Measurements from ENCODE around the gene TRIP13. TPM values are rescaled to one million over a fixed set of nuclear protein-coding genes. Genes with fewer than 3 reads are reported as not detected.

The TRIP13 gene
- total and polyA plus RNA-seq, 2 experiments from 2014 or later: 42.5 to 44.8 TPM

DNA sequence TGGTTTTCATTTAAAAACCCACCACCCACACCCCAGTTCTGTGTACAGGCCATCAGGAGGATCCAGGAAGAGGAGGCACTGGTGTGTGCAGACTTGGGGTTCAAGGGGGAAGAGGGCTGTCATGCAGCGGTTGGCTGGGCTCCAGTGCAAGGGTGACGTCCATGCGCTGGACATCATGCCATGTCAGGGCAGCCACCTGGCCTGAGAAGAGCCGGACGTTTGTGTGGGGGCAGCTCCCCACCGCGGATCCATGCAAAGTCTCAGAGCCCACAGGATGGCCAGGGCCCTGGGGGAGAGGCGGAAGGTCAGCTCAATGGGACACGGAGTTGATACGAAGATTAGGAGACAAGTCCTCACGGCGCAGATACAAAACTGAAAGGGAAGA is 11.1 kb upstream of the TRIP13 start:
- H3K36me3 ChIP-seq (ENCODE audit: insufficient read depth): peaks cover 34% of the 10 kb centered on the region
- no peaks in the 10 kb centered on the region; the same call in 2 of the 3 replicates for H3K4me1 Mint-ChIP-seq
- H4K20me1 ChIP-seq (replicated peaks; ENCODE audit: insufficient read depth): peaks cover 24% of the 10 kb centered on the region
- no peak overlapping the region for H3K4me3 Mint-ChIP-seq
- TF ChIP-seq, protein P1, sequence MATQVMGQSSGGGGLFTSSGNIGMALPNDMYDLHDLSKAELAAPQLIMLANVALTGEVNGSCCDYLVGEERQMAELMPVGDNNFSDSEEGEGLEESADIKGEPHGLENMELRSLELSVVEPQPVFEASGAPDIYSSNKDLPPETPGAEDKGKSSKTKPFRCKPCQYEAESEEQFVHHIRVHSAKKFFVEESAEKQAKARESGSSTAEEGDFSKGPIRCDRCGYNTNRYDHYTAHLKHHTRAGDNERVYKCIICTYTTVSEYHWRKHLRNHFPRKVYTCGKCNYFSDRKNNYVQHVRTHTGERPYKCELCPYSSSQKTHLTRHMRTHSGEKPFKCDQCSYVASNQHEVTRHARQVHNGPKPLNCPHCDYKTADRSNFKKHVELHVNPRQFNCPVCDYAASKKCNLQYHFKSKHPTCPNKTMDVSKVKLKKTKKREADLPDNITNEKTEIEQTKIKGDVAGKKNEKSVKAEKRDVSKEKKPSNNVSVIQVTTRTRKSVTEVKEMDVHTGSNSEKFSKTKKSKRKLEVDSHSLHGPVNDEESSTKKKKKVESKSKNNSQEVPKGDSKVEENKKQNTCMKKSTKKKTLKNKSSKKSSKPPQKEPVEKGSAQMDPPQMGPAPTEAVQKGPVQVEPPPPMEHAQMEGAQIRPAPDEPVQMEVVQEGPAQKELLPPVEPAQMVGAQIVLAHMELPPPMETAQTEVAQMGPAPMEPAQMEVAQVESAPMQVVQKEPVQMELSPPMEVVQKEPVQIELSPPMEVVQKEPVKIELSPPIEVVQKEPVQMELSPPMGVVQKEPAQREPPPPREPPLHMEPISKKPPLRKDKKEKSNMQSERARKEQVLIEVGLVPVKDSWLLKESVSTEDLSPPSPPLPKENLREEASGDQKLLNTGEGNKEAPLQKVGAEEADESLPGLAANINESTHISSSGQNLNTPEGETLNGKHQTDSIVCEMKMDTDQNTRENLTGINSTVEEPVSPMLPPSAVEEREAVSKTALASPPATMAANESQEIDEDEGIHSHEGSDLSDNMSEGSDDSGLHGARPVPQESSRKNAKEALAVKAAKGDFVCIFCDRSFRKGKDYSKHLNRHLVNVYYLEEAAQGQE (IDR thresholded peaks at IDR 0.05; ENCODE audit: unreplicated experiment): no peak
- no peak for TF ChIP-seq NANOG (IDR thresholded peaks at IDR 0.05; ENCODE audit: borderline replicate concordance)
- TF ChIP-seq, protein P2, sequence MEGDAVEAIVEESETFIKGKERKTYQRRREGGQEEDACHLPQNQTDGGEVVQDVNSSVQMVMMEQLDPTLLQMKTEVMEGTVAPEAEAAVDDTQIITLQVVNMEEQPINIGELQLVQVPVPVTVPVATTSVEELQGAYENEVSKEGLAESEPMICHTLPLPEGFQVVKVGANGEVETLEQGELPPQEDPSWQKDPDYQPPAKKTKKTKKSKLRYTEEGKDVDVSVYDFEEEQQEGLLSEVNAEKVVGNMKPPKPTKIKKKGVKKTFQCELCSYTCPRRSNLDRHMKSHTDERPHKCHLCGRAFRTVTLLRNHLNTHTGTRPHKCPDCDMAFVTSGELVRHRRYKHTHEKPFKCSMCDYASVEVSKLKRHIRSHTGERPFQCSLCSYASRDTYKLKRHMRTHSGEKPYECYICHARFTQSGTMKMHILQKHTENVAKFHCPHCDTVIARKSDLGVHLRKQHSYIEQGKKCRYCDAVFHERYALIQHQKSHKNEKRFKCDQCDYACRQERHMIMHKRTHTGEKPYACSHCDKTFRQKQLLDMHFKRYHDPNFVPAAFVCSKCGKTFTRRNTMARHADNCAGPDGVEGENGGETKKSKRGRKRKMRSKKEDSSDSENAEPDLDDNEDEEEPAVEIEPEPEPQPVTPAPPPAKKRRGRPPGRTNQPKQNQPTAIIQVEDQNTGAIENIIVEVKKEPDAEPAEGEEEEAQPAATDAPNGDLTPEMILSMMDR (conservative IDR thresholded peaks at IDR 0.05; ENCODE audit: low read depth in 2 of 2): no peak
- TF ChIP-seq CREB1 (CRISPR knock-in tag; IDR thresholded peaks at IDR 0.05; ENCODE audit: low read depth): no peak
- no peak for TF ChIP-seq EZH2 (IDR thresholded peaks at IDR 0.05; ENCODE audit: low read depth, unreplicated experiment)
- TF ChIP-seq JUNB (IDR thresholded peaks at IDR 0.05; ENCODE audit: unreplicated experiment): no peak
- no peak for TF ChIP-seq POLR2AphosphoS5 (IDR thresholded peaks at IDR 0.05; ENCODE audit: low read depth)
- TF ChIP-seq, protein P3, sequence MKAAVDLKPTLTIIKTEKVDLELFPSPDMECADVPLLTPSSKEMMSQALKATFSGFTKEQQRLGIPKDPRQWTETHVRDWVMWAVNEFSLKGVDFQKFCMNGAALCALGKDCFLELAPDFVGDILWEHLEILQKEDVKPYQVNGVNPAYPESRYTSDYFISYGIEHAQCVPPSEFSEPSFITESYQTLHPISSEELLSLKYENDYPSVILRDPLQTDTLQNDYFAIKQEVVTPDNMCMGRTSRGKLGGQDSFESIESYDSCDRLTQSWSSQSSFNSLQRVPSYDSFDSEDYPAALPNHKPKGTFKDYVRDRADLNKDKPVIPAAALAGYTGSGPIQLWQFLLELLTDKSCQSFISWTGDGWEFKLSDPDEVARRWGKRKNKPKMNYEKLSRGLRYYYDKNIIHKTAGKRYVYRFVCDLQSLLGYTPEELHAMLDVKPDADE (IDR thresholded peaks at IDR 0.05): no peak
- no peak for TF ChIP-seq ZNF331 (CRISPR knock-in tag; IDR thresholded peaks at IDR 0.05; ENCODE audit: low read depth)
- no peak overlapping the region for H3K27ac Mint-ChIP-seq
- no peak overlapping the region for H3K4me2 ChIP-seq
- peaks cover 80% of the 10 kb centered on the region for H3K36me3 Mint-ChIP-seq (ENCODE audit: low read depth)
- no peak overlapping the region for H3K27ac ChIP-seq (ENCODE audit: low read depth)
- no peak overlapping the region for H3K4me3 ChIP-seq
- DNase-seq (ENCODE audit: low spot score) (no peak), ATAC-seq (no peak)
- peaks cover 8% of the 10 kb centered on the region; the same call in 1 of the 2 replicates for H3F3A ChIP-seq (replicated peaks; ENCODE audit: low read depth)
- peaks cover 19% of the 10 kb centered on the region for H3K27me3 Mint-ChIP-seq (ENCODE audit: insufficient read depth, low read depth, poor library complexity)
- no peak overlapping the region for H2AFZ ChIP-seq
- H3K9me3 Mint-ChIP-seq: peaks cover 6% of the 10 kb centered on the region
- peaks cover 54% of the 10 kb centered on the region for H3K79me2 ChIP-seq (replicated peaks; ENCODE audit: insufficient read depth)
- no peaks in the 10 kb centered on the region for H3K4me1 ChIP-seq (ENCODE audit: insufficient read depth)
- no peaks in the 10 kb centered on the region for H3K27me3 ChIP-seq (ENCODE audit: insufficient read depth)
- no peaks in the 10 kb centered on the region for H3K9me2 ChIP-seq (ENCODE audit: insufficient read depth)
